NCI-H1092 treated with DMSO at 0.1 percent for 48 hours (cell line): Measurements from ENCODE around the gene DLX1.
"Not testable (repeated sequence)": the region's sequence is repeated elsewhere in the genome, so short reads cannot be mapped to it uniquely, and the experiment has no call there.

Experiments used
- DNase-seq: peaks from one replicate; lab custom pipeline; 2025; lab: John Stamatoyannopoulos, UW

Gene DLX1

DNA sequence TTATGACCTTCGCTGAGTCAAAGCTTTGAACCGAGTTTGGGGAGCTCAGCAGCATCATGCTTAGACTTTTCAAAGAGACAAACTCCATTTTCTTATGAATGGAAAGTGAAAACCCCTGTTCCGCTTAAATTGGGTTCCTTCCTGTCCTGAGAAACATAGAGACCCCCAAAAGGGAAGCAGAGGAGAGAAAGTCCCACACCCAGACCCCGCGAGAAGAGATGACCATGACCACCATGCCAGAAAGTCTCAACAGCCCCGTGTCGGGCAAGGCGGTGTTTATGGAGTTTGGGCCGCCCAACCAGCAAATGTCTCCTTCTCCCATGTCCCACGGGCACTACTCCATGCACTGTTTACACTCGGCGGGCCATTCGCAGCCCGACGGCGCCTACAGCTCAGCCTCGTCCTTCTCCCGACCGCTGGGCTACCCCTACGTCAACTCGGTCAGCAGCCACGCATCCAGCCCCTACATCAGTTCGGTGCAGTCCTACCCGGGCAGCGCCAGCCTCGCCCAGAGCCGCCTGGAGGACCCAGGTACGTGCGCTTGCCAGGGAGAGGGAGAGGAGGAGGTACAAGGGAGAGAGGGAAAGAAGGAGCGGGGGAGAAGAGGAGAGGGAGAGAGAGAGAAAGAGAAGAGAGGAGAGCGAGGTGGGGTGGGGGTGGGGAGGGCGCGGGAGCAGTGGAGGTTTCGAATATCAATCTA lies at the start of gene DLX1:
TSS of gene DLX1 (plus strand) at position 48 of the 700 bp plus-strand sequence. CDS start at position 219, 171 bp downstream.
- peak; percentile 68 for DNase-seq

DNA sequence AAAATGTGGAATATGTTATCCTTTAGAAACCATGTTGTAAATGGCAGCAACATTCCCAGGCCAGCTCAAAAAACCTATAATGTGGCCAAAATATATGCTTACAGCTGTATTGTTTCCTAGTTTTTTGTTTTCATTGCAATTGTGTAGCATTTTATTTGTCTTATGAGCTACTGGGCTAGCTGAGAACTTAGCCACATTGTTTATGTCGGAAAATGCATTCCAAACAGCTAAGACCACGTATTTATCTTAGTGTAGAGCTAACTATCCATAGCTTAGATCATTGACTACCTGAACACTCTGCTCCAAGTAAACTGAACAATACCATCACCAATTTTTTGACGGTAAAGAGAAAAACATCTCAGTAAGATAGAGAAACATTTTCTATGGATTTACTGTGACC lies 47.2 kb upstream of the DLX1 start:
- no peak for DNase-seq

DNA sequence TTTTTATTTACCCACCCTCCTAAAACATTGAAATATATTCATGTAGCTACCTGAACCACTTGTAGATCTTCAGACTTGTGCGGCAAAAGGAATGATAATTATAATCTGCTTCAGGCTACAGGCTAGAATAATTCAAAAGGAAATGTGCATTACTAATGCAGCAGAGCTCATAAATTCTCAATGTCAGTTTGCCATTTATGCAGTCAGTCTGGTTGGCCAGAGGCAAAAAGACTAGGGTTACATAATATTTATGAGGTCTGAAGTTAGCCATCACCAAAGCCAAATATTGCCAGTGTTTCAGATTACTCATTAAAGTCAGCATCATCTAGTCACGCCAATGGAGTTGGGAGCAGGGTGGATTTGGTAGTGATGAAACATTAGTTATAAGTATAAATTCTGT lies 46.7 kb upstream of the DLX1 start:
- DNase-seq, result no peak

DNA sequence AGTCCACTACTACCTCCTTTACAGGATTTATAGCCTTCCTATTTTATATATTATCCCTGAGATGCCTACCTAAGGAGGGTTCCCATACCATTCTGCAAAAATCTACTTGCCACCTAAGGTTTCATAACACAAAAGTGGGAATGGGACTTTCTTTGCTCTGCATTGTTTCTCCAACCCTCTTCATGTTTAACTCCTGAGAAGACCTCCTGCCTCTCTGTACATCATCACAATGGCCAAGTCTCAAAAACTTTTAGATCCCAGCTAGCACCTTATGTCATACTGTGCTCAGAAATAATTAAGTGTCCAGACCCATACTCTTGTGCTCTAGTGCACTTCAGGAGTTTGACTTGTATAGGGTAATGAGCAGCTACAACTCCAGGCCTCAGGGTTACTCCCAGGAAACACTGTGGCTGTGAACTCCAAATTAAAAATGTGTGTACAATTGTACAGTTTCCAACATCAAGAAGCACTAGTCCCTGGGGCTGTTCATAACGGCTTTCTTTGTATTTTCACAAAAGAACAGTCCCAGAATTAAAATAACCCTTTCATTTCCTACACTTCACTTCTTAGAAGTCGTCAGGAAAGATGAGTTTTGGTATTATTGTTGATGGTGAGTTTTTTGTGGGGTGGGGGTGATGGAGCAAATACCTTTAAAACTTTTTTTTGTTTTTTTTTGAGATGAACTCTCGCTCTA lies 46.1 kb upstream of the DLX1 start:
- DNase-seq, result no peak

DNA sequence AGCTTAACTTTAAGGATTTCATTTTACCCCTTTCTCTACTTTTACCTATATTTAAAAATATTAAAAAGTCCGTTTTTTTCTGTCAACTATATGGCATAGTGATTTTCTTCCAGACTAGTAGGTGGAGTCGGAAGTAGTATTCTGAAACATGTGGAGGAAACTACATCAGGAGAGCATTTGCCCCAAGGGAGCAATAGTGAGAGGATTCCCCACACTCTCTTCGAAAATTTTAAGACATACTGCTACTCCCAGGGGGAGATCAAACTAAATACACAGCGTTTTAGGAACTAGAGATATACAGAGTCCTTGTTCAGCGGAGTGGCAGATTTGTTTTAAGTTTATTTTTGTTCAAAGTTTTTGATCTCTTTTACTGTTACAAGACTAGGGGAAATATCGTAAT lies 45.0 kb upstream of the DLX1 start:
- no peak for DNase-seq

DNA sequence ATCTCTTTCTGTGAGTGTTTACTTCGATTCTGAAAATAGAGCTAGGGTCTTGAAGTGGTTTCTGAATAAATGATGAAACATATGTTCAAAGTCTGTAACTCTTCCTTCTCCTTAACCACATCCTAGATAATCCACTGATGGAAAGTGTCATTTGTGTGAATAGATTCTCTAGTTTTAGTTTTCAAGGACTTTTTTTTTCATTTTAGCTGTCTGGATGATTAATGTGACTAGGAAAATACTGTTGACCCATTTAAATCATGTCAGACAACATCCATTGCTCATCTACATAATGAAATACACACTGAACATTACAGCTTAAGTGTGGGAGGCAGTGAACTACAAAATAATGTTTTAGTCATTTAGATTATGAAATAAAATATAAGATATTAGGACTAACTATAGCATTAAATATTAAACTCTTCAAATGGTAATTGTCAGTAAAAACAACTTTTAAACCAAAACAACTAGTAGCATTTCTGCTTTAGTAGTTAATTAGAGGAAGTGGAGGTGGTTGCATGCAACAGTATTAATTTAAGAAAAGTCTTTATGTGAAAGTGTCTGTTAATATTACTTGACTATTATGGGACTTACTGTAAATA lies 39.1 kb upstream of the DLX1 start:
- DNase-seq, result no peak

DNA sequence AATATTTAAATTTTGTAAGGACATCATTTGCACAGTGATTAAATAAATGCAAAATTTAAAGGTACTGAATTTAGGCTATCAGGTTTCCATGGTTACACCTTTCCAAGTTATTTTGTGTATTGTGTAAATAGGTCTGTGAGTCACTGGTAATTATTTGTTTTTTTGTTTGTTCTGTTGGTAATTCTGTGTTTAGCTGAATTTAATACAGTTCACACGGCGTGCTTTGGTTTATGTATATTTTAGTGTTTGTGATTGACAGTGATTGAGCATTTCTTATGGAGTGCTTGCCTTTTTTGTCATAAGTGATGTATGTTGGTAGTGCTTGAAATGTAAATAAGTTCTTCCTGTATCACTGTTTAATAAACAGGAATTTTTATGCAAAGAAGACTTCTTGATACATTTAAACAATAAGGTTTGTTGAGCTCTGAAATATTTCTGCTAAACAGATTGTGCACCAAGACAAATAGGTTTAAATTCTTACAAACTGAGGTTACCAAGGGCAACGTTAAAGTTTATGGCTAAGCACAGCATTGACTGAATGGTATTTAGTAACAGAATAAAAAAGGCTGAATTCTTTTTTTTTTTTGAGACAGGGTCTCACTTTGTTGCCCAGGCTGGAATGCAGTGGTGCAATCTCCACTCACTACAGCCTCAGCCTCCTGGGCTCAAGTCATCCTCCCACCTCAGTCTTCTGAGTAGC lies 38.3 kb upstream of the DLX1 start:
- no peak for DNase-seq

DNA sequence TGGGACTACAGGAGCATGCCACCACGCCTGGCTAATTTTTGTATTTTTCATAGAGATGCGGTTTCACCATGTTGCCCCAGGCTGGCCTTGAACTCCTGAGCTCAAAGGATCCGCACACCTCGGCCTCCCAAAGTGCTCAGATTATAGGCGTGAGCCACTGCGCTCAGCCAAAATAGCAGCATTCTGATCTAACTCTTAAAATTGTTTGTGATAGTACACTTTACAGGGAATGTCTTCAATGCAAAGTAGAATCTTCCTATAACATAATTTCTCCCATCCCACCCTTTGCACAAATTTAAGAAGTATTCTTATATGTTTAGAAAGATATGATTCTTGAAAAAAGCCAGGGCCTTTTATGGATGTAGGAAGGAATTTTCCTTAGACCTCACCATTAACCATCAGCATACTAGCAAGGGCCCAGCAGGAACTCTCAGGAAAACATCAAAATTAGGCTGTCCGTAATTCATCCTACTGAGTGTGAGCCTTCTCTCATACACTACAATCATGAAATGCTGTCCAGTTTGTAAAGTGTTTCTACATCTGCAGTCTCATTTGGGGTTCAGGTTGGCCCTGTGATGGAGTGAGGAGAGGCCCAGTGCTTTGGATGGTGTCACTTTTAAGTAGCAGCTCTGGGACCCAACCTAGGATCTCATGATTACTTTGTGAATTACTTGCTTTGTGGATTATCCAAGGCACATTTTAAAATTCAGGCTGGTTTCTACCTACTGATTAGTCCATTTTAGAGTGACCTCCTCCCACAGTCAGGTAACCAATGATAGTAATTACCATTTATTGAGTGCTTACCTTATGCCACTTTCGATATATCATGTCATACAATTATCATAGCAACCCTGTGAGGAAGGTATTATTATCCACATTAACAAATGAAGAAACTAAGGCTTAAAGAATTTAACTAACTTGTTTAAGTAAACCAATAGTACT lies 37.5 kb upstream of the DLX1 start:
- no peak for DNase-seq

DNA sequence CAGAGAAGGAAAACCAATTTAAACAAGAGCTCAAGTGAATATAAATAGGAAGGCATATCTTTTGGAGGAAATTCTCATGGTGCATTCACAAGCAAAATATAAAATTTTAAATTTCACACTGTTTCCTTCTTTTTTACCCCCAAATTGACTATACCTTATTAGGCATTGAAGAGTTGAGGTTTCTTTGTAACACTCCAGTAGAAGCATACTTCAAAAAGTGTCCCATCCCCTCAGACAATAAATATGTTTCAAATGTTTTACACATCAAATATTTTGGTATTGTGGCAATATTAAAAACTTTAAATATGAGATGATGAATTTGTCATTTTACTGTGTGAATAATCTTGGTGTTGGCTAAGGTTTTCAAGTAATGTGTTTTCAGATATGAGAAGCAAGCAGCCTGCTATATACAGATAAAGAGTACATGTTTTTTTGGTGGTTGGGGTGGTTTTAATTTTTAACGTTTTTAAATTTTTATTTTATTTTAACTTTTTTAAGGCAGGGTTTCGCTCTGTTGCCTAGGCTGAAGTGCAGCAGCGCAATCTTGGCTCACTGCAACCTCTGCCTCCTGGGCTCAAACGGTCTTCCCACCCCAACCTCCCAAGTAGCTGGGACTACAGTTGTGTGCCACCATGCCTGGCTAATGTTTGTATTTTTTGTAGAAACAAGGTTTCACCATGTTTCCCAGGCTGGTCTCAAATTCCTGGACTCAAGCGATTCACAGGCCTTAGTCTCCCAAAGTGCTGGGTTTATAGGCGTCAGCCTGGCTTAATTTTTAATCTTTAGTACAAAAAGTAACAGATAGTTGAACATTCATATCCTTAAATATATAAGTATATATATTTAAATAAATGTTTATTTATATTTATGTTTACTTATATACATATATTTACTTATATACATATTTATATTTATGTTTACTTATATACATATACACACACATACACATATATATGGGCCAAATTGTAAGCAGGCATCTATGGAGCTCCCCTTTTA lies 36.5 kb upstream of the DLX1 start:
- no peak for DNase-seq

DNA sequence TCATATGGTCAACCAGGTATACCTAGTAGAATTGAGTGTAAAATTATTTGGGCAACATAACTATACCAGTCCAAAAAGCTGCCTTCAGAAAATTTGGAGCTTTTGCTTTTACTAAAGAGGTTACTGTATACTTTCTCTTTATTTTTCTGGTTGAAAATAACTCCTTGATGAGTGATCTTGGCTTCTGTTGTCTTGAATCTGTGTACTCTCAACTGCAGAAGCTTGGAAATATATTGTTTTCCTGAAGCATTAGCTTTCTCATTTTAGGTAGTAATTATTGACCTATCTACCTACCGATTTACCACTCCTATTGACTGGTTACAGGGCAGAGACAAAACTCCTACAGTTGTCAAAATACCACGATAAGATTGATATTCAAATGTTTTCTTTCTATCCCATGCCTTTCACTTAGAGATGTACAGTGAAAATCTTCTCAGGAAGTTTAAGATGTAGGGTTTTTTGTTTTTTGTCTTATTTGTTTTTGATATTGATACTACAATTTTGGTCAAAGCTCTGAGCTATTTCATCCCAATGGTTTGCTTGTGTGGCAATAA lies 35.7 kb upstream of the DLX1 start:
- DNase-seq, result no peak

DNA sequence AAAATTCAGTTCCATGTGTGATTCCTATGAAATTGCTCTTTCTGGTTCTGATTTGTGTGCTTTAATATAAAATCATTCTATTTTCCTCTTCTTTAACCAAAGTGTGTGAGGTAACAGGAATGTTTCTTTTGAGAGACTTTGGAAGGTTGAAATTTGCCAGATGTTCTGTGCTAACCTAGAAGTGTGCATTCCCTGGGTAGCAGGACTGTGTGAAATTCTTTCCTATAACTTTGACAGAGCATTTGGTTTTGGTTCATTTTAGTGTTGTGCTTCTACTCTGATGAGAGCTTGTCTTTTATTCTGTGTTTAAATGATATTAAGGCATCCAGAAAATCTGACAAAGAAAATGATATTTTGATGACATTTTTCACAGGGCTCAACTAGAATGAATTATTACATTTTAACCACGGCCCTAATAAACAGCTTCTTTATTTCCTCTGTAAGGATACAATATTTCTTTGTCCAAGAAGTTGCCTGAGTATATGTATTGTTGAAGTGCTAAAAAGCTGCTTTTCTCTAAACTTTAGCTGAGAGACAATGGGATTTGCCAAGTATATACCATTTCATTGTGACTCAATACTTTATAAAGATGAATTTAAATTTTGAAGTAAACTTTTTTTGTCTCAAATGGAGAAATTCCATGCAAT lies 34.7 kb upstream of the DLX1 start:
- DNase-seq, result no peak

DNA sequence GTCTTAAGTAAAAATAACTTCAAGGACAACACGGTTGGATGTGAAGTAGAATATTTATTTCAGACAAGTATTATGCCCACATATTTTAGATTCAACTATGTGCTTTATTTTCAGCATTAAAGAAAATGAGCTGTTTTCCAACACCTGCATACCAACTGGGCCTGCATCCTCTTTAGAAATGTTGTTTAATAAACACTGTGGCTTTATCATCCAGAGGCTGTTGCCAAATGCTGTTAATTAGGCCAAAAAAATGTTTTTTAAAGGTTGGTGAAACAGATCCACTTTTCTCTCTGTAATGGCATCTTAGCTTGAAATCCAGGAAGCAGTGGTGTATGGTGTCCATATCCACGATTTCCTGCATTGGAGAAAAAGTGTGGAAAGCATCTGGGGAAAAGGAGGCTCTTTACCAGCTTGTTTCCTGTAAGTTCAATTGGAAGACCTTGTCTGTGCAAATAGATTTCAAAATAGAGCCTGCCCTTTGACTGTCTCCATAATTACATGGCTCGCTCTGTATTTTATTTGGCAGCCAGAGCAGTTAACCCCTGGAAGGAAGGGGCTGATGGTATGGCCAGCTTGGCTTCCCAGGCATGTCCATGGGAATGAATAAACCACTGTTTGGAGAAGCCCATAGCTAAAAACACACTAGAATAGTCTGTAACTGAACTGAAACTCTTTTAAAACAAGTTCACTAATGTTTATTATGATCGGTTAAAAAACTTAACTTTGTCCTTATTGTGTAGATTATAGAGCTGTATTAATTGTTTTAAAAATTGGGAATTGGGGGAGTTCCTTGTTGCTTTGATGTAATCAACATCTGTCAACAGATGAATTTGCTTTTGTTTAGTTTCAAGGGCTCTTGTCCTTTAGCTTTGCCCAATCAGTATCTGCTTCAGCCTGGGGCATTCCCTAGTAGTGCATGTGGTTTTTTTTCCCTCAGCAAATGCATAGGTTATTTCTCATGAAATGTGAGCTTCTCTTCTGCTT lies 33.0 kb upstream of the DLX1 start:
- DNase-seq, result peak; percentile 62

DNA sequence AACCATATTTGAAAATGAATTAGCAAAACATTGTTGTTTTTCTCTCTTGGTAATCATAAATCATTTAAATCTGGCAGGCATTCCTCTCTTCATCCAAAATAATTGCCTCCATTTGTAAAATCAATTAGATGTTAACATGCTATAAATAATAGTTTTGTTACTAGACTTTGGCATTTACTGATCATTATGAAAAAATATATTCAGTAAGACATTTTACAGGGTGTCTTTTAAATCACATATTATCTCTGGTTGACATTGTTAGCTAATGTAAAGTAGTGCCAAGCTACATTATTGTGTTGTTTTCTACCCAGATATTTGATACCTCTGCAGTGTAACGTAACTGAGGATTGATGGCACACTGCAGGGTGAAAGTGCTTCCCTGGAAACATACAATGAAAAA lies 31.8 kb upstream of the DLX1 start:
- no peak for DNase-seq

DNA sequence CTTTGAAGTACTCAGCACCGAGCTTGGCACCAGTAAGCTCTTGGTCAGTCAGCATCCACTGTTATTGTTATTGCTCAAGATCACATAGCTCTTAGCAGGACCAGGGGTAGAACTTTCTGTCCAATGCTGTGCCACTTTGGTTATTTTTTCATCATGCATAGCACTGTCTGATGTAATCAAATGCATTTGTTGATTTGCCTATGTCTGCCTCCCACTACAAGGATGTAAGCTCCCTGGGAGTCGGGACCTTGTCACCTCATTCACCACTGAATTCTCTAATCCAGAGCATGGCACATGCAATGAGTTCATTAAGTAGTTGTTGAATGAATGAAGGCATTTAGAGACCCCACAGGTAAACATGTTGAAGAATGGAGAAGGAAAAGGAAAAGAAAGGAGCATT lies 29.0 kb upstream of the DLX1 start:
- DNase-seq, result no peak

DNA sequence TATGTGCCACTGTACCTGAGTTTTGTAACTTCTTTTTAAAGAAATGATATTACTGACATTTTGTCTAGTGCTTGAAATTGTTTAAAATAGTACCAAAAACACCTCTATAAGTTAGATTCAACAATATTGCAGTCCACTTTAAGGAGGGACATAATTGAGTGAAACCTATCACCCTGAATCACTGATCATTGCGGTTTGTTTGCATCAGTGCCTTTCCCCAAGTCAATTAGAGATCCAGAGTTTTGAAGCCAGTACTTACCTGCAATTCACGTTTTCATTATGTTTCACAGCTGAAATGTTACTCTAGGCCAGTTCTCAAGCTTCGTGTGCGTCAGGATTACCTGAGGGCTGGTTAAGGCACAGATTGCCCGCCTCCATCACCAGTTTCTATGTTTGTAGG lies 26.6 kb upstream of the DLX1 start:
- no peak for DNase-seq

DNA sequence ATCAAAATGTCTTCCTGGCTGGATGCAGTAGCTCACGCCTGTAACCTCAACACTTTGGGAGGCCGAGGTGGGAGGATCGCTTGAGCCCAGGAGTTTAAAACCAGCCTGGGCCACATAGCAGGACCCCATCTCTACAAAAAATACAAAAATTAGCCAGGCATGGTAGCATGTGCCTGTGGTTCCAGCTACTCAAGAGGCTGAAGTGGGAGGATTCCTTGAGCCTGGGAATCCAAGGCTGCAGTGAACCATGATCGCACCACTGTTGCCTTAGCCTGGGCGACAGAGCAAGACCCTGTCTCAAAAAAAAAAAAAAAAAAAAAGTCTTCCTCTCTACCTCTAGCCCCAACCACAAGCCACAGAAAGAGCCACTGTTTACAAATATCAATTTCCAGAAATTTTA lies 25.2 kb upstream of the DLX1 start:
- not testable (repeated sequence) for DNase-seq

DNA sequence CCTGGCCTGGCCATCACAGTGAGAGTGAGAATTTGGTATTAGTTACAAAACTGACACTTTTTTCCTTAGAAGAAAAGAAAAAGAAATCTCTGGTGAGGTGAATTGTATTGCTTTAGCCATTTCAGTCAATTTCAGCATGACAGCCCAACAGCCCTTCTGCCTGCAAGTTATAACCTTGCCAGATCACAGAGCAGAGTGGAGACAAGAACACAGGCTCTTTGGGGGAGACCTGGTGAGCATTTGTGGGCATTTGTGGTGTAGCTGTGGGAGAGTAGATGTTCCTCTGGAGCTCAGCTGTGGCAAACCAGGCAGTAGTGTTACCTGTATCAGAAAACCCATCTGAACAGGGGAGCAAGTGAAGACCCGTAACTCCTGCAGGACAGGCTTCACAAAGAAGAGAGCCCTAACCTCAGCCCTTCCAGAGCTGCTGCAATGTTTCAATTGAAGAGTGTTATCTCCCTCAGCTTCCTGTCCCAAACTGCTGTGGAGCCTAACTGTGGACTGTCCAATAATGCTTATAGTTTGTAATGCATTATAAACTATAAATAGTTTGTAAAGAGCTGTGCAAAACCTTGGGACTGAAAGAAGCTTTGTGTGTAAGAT lies 22.8 kb upstream of the DLX1 start:
- no peak for DNase-seq

DNA sequence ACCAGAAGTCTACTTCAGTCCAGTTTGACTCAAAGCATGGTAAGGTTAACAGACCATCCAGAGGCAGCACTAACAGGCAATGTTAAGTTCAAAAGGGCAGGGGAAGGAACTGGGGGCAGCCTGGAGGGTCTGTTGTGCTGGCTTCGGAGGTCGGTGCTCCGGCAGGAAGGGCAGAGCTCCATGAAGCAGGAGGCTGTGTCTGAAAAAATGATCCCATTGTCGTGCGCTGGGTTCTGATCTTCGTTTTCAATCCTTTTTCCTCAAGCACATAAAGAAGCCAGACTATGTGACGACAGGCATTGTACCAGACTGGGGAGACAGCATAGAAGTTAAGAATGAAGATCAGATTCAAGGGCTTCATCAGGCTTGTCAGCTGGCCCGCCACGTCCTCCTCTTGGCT lies 21.9 kb upstream of the DLX1 start:
- no peak for DNase-seq
